HCT116 (cell line): ENCODE measurements around the gene TEAD2. TPM values are rescaled to one million over a fixed set of nuclear protein-coding genes. Genes with fewer than 3 reads are reported as not detected.
A peak's percentile ranks its signal among the peaks of the same experiment; 100 is the strongest.

Source experiments
- ATAC-seq: fragments of 200-7000 bp; cut with Tn5 transposase; 2 replicates; pipeline ENCODE4 v1.9.1; 2020; ENCODE audit warnings: mild to moderate bottlenecking, moderate library complexity
- BruUV-seq: library from RNA; stranded (reverse); fragments of 400-500 nt; replicated peaks from 2 replicates; lab custom pipeline; 2021; lab: Mats Ljungman, UMichigan
- CTCF ChIA-PET: fragments of 300-600 bp; sonication (Branson Sonifier 250); formaldehyde crosslinking; loops from one replicate; lab custom pipeline; 2021; ENCODE audit warnings: antibody characterized with exemption; lab: Charles Lee
- POLR2A ChIA-PET: fragments of 300-600, 350-600 bp; sonication (Branson Sonifier 250); formaldehyde crosslinking; loops from one replicate; lab custom pipeline; 2021; ENCODE audit warnings: antibody characterized with exemption; lab: Charles Lee
- RAD21 ChIA-PET, 2 experiments: fragments of 300-600 bp; sonication (Branson Sonifier 250); formaldehyde crosslinking; loops; one replicate each; lab custom pipeline; 2023; ENCODE audit warnings: low total read pairs in 2 of 2; ENCODE audit not compliant: uncharacterized antibody in 2 of 2, unreplicated experiment in 2 of 2, low non-redundant PET in 1 of 2; lab: Charles Lee
- DNase-seq: peaks from one replicate; pipeline ENCODE4 v3.0.0-alpha.2; 2010; ENCODE audit warnings: low read depth, low spot score
- H2AFZ ChIP-seq: fragments of 200-600 bp; shearing (Covaris generic), sonication (generic); 2 replicates; pipeline ENCODE4 v1.6.1; 2017; ENCODE audit warnings: low read depth, mixed run types, mixed read lengths, antibody characterized with exemption, low read length; ENCODE audit not compliant: poor library complexity, severe bottlenecking
- H3K27ac ChIP-seq: 2 replicates; pipeline ENCODE4 v1.5.1; 2012; ENCODE audit warnings: low read depth, low read length
- H3K27me3 ChIP-seq: fragments of 200-600 bp; sonication (generic); 2 replicates; pipeline ENCODE4 v1.6.1; 2016; ENCODE audit warnings: mixed run types, low read length, mixed read lengths; ENCODE audit not compliant: insufficient read depth
- H3K36me3 ChIP-seq, 2 experiments: fragments of 200-500 bp in 1 of 2; fragments of 200-600 bp in 1 of 2; sonication (Bioruptor generic) in 1 of 2; sonication (generic) in 1 of 2; 2 replicates each; pipeline versions ENCODE4 v1.5.1 to v1.6.1; 2014 to 2016; ENCODE audit warnings: low read length in 2 of 2, inconsistent platforms in 1 of 2, mixed read lengths in 1 of 2, mixed run types in 1 of 2; ENCODE audit not compliant: insufficient read depth in 2 of 2, control insufficient read depth in 1 of 2
- H3K4me1 ChIP-seq, 2 experiments: fragments of 200-600 bp in 1 of 2; sonication (generic) in 1 of 2; 2 replicates each; pipeline versions ENCODE4 v1.5.1 to v1.6.1; 2012 to 2017; ENCODE audit warnings: low read length in 2 of 2, inconsistent platforms in 1 of 2, mild to moderate bottlenecking in 1 of 2, mixed read lengths in 1 of 2, mixed run types in 1 of 2, moderate library complexity in 1 of 2; ENCODE audit not compliant: insufficient read depth in 2 of 2, control insufficient read depth in 1 of 2
- H3K4me2 ChIP-seq: fragments of 200-600 bp; sonication (generic); 2 replicates; pipeline ENCODE4 v1.6.1; 2017; ENCODE audit warnings: mixed run types, low read length, mixed read lengths
- H3K4me3 ChIP-seq, 2 experiments: fragments of 200-600 bp in 1 of 2; sonication (generic) in 1 of 2; replicated peaks in 1 of 2; 2 replicates each; pipeline ENCODE4 v1.5.1; 2011 to 2016; ENCODE audit warnings: low read length in 2 of 2, control low read depth in 1 of 2, low read depth in 1 of 2, mild to moderate bottlenecking in 1 of 2, mixed read lengths in 1 of 2, mixed run types in 1 of 2
- H3K79me2 ChIP-seq: fragments of 200-600 bp; sonication (generic); 2 replicates; pipeline ENCODE4 v1.6.1; 2017; ENCODE audit warnings: mild to moderate bottlenecking, mixed run types, low read length, moderate library complexity, mixed read lengths; ENCODE audit not compliant: insufficient read depth
- H3K9ac ChIP-seq: fragments of 200-600 bp; sonication (generic); 2 replicates; pipeline ENCODE4 v1.6.1; 2016; ENCODE audit warnings: low read length, mixed read lengths
- H3K9me2 ChIP-seq: fragments of 200-600 bp; sonication (generic), shearing (Covaris generic); 2 replicates; pipeline ENCODE4 v1.6.1; 2017; ENCODE audit warnings: mixed run types, mild to moderate bottlenecking, moderate library complexity; ENCODE audit not compliant: insufficient read depth
- H3K9me3 ChIP-seq, 2 experiments: fragments of 200-500 bp in 1 of 2; fragments of 200-600 bp in 1 of 2; sonication (Bioruptor generic) in 1 of 2; sonication (generic) in 1 of 2; 2 replicates each; pipeline ENCODE4 v1.6.1; 2014 to 2017; ENCODE audit warnings: low read length in 2 of 2, mixed read lengths in 2 of 2, inconsistent platforms in 1 of 2, low read depth in 1 of 2, mild to moderate bottlenecking in 1 of 2, mixed run types in 1 of 2, moderate library complexity in 1 of 2; ENCODE audit not compliant: control insufficient read depth in 1 of 2, insufficient read depth in 1 of 2
- H4K20me1 ChIP-seq: fragments of 200-600 bp; sonication (generic), shearing (Covaris generic); 2 replicates; pipeline ENCODE4 v1.6.1; 2017; ENCODE audit warnings: mixed run types, mild to moderate bottlenecking, moderate library complexity; ENCODE audit not compliant: insufficient read depth
- CBX3 ChIP-seq: IDR thresholded peaks from 2 replicates; pipeline ENCODE4 v1.6.1; 2012; ENCODE audit warnings: low read depth
- JUND ChIP-seq: IDR thresholded peaks from 2 replicates; pipeline ENCODE4 v1.6.1; 2012
- POLR2A ChIP-seq: IDR thresholded peaks from 2 replicates; pipeline ENCODE4 v1.7.0; 2011; ENCODE audit warnings: borderline replicate concordance; ENCODE audit not compliant: insufficient read depth, insufficient read length; ENCODE audit errors: extremely low read depth
- SIN3A ChIP-seq: IDR thresholded peaks from 2 replicates; pipeline ENCODE4 v1.6.1; 2012; ENCODE audit warnings: low read depth
- ZFX ChIP-seq: fragments of 450-650 bp; IDR thresholded peaks from 2 replicates; pipeline ENCODE4 v1.6.1; 2017
- intact Hi-C: fragments of 100-400 bp; cut with micrococcal nuclease; formaldehyde crosslinking; loops from 2 replicates; pipeline ENCODE4 v1.10.0; 2022
- total RNA-seq: library from RNA; stranded (reverse); gene quantifications from one replicate; pipeline ENCODE4 v1.2.1, GENCODE V29; 2021; ENCODE audit not compliant: unreplicated experiment
- TF ChIP-seq, protein P1 (sequence below): IDR thresholded peaks from 2 replicates; pipeline ENCODE4 v1.6.1; 2012
- TF ChIP-seq, protein P2 (sequence below): IDR thresholded peaks from 2 replicates; pipeline ENCODE4 v1.6.1; 2012; ENCODE audit warnings: low read depth
- TF ChIP-seq, protein P3 (sequence below), 3 experiments: fragments of 200-600 bp in 1 of 3; sonication (generic) in 1 of 3; IDR thresholded peaks in 2 of 3; conservative IDR thresholded peaks in 1 of 3; 2 replicates each; pipeline ENCODE4 v1.5.1; 2012 to 2017; ENCODE audit warnings: low read depth in 2 of 3, low read length in 2 of 3, antibody characterized with exemption in 1 of 3, borderline replicate concordance in 1 of 3, control low read depth in 1 of 3, mild to moderate bottlenecking in 1 of 3, mixed read lengths in 1 of 3, mixed run types in 1 of 3, moderate library complexity in 1 of 3; ENCODE audit not compliant: insufficient read depth in 1 of 3

TEAD2 gene
- total RNA-seq, 1 experiment from 2014 or later = 31.9 TPM

DNA sequence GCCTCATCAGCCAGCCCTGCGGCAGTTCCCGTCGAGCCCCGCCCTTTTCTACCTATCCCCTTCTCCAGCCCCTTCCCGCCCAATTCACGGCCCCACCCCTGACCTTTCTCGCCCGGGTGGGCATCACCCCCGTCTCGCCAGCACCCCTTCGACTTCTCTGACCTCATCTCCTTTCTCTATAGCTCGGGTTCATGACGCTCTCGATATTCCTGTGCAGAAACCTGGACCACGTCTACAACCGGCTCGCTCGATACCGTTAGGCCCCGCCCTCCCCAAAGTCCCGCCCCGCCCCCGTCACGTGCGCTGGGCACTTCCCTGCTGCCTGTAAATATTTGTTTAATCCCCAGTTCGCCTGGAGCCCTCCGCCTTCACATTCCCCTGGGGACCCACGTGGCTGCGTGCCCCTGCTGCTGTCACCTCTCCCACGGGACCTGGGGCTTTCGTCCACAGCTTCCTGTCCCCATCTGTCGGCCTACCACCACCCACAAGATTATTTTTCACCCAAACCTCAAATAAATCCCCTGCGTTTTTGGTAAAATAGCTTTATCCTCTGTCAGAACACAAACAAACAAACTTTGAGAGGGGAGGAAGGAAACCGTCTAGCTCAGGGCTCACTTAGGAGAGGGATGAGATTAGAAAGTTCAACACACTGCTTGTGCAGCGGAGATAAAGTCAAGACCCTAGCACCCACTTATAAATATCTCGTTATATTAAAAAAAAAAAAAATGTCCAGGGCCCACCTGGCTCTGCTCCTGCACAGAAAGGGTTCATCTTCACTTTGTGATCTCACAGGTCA, 21.9 kb downstream of the TEAD2 start (continued):
- TF ChIP-seq, protein P1, sequence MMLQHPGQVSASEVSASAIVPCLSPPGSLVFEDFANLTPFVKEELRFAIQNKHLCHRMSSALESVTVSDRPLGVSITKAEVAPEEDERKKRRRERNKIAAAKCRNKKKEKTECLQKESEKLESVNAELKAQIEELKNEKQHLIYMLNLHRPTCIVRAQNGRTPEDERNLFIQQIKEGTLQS = no peak
- TF ChIP-seq, protein P2, sequence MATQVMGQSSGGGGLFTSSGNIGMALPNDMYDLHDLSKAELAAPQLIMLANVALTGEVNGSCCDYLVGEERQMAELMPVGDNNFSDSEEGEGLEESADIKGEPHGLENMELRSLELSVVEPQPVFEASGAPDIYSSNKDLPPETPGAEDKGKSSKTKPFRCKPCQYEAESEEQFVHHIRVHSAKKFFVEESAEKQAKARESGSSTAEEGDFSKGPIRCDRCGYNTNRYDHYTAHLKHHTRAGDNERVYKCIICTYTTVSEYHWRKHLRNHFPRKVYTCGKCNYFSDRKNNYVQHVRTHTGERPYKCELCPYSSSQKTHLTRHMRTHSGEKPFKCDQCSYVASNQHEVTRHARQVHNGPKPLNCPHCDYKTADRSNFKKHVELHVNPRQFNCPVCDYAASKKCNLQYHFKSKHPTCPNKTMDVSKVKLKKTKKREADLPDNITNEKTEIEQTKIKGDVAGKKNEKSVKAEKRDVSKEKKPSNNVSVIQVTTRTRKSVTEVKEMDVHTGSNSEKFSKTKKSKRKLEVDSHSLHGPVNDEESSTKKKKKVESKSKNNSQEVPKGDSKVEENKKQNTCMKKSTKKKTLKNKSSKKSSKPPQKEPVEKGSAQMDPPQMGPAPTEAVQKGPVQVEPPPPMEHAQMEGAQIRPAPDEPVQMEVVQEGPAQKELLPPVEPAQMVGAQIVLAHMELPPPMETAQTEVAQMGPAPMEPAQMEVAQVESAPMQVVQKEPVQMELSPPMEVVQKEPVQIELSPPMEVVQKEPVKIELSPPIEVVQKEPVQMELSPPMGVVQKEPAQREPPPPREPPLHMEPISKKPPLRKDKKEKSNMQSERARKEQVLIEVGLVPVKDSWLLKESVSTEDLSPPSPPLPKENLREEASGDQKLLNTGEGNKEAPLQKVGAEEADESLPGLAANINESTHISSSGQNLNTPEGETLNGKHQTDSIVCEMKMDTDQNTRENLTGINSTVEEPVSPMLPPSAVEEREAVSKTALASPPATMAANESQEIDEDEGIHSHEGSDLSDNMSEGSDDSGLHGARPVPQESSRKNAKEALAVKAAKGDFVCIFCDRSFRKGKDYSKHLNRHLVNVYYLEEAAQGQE = no peak

DNA sequence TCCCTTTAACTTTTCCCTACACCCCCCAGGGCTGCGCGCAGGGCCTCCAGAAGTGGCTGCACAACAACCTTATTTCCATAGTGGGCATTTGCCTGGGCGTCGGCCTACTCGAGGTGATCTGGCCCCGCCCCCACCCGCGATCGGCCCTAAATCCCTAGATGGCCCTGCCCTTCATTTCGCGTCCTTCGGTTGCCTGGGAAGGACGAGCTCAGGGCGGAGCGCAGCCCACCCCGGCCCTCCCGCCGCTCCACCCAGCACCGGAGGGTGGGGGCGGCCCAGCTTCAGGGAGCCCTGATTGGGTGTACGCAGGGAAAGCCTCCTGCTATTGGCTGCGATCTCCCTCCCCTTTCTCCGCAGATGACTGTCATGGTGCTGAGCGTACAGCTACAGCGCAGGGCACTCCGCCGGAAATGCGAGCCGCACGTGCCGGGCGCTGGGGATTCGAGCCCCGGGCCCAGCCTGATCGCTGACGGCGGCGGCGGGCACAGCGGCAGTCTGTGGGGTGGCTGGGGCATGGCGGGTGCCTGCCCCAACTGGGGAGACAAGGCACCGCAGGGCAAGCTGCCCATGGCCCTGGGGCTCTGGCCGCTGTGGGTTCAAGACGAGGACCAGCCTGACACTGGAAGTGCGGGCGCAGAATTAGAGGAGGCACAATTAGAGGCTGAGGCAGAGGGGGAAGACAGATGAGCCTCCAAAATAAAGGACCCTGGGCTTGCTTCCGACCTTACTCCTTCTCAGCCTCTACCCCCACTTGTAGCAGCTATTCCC, 22.7 kb downstream of the TEAD2 start:
- BruUV-seq = no TSS peak
- no peak for DNase-seq
- H3K9me2 ChIP-seq = no peaks in the 10 kb centered on the region
- H3K9me3 ChIP-seq = no peaks in the 10 kb centered on the region
- ChIA-PET POLR2A (no interaction called here), CTCF (no interaction called here), RAD21 (no interaction called here)
- no peak overlapping the region for H3K27ac ChIP-seq
- H2AFZ ChIP-seq = no peak overlapping the region
- no peaks in the 10 kb centered on the region for H3K79me2 ChIP-seq
- TF ChIP-seq JUND (no peak), CBX3 (no peak), ZFX (no peak), SIN3A (no peak), POLR2A (no peak)
- TF ChIP-seq, protein P3, sequence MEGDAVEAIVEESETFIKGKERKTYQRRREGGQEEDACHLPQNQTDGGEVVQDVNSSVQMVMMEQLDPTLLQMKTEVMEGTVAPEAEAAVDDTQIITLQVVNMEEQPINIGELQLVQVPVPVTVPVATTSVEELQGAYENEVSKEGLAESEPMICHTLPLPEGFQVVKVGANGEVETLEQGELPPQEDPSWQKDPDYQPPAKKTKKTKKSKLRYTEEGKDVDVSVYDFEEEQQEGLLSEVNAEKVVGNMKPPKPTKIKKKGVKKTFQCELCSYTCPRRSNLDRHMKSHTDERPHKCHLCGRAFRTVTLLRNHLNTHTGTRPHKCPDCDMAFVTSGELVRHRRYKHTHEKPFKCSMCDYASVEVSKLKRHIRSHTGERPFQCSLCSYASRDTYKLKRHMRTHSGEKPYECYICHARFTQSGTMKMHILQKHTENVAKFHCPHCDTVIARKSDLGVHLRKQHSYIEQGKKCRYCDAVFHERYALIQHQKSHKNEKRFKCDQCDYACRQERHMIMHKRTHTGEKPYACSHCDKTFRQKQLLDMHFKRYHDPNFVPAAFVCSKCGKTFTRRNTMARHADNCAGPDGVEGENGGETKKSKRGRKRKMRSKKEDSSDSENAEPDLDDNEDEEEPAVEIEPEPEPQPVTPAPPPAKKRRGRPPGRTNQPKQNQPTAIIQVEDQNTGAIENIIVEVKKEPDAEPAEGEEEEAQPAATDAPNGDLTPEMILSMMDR (IDR thresholded peaks at IDR 0.05 in 2 of 3, conservative IDR thresholded peaks at IDR 0.05 in 1 of 3; ENCODE audit: borderline replicate concordance in 1 of 3, insufficient read depth in 1 of 3, low read depth in 2 of 3, low read length in 2 of 3) = no peak
- H3K27me3 ChIP-seq = no peaks in the 10 kb centered on the region
- no peak overlapping the region for H3K9ac ChIP-seq
- intact Hi-C loops = no loop called here
- ATAC-seq = peak; percentile 39
- no peaks in the 10 kb centered on the region for H4K20me1 ChIP-seq
- peaks cover 0 to 6% of the 10 kb centered on the region in 2 experiments; a peak in 1 of 4 replicates for H3K4me1 ChIP-seq
- H3K4me3 ChIP-seq = no peak overlapping the region
- no peak overlapping the region for H3K4me2 ChIP-seq
- H3K36me3 ChIP-seq = peaks cover 11 to 23% of the 10 kb centered on the region in 2 experiments; a peak in 3 of 4 replicates
